Choroid plexus epithelial cell (primary cell): Measurements from ENCODE around the gene DLGAP1.

Source experiments
- DNase-seq: peaks from one replicate; pipeline ENCODE4 v3.0.0-alpha.2; 2010; ENCODE audit warnings: low read depth
- H3K4me3 ChIP-seq: 2 replicates; pipeline ENCODE4 v1.5.1; 2011; ENCODE audit warnings: low read depth, mild to moderate bottlenecking, control low read depth, low read length, moderate library complexity
- CTCF ChIP-seq: conservative IDR thresholded peaks from 2 replicates; pipeline ENCODE4 v1.5.1; 2011; ENCODE audit warnings: low read depth, mild to moderate bottlenecking, control low read depth, inconsistent platforms, low read length, moderate library complexity

DLGAP1 gene

GRCh38 chr18:3722649-3723433 lies 732.3 kb downstream of the DLGAP1 start:
- no peak overlapping the region for H3K4me3 ChIP-seq
- no peak for TF ChIP-seq CTCF
- DNase-seq = no peak

- DNase-seq = no peak
- no peak overlapping the region for H3K4me3 ChIP-seq
- TF ChIP-seq CTCF = no peak
These were observed 733.1 kb downstream of the DLGAP1 start for GRCh38 chr18:3721771-3722648.

GRCh38 chr18:3720818-3721545 lies 734.1 kb downstream of the DLGAP1 start:
- TF ChIP-seq CTCF = no peak
- no peak for DNase-seq
- no peak overlapping the region for H3K4me3 ChIP-seq

- no peak overlapping the region for H3K4me3 ChIP-seq
- no peak for DNase-seq
- TF ChIP-seq CTCF = no peak
These were observed 734.9 kb downstream of the DLGAP1 start for GRCh38 chr18:3720159-3720558.

GRCh38 chr18:3717376-3718025 lies 737.6 kb downstream of the DLGAP1 start:
- H3K4me3 ChIP-seq = no peak overlapping the region
- DNase-seq = no peak
- no peak for TF ChIP-seq CTCF

- no peak for TF ChIP-seq CTCF
- no peak overlapping the region for H3K4me3 ChIP-seq
- no peak for DNase-seq
These were observed 738.9 kb downstream of the DLGAP1 start for GRCh38 chr18:3716116-3716660.
